SK-N-SH (cell line): Measurements from ENCODE around the gene CHM. TPM values are rescaled to one million over a fixed set of nuclear protein-coding genes. Genes with fewer than 3 reads are reported as not detected.
"Not testable (repeated sequence)": the region's sequence is repeated elsewhere in the genome, so short reads cannot be mapped to it uniquely, and the experiment has no call there.

ENCODE experiments used
- CTCF ChIA-PET: fragments of 300-600, 350-600 bp; formaldehyde crosslinking; extraction: SDS; loops from one replicate; lab custom pipeline; 2021; lab: Yijun Ruan, JAX
- POLR2A ChIA-PET: fragments of 350-600 bp; sonication (Branson Sonifier 250); formaldehyde crosslinking; extraction: SDS; loops from one replicate; lab custom pipeline; 2020; ENCODE audit warnings: antibody characterized with exemption, inconsistent platforms; lab: Yijun Ruan, JAX
- DNase-seq: peaks from one replicate; pipeline ENCODE4 v3.0.0; 2012
- H2AFZ ChIP-seq: fragments of 200-600 bp; sonication (generic); 2 replicates; pipeline ENCODE4 v1.8.1; 2016; ENCODE audit warnings: antibody characterized with exemption, mild to moderate bottlenecking, low read depth
- H3F3A ChIP-seq: fragments of 200-600 bp; sonication (generic); replicated peaks from 2 replicates; pipeline ENCODE3; 2016; ENCODE audit warnings: antibody characterized with exemption, mild to moderate bottlenecking; ENCODE audit not compliant: insufficient read depth
- H3K27ac ChIP-seq, 2 experiments: fragments of 200-500 bp in 1 of 2; fragments of 200-600 bp in 1 of 2; sonication (Bioruptor generic) in 1 of 2; sonication (generic), shearing (Covaris generic) in 1 of 2; 2 replicates each; pipeline versions ENCODE4 v1.5.1 to v1.6.1; 2014 to 2016; ENCODE audit warnings: low read depth in 2 of 2, inconsistent platforms in 1 of 2, low read length in 1 of 2, mild to moderate bottlenecking in 1 of 2, mixed read lengths in 1 of 2
- H3K27me3 ChIP-seq: fragments of 200-600 bp; sonication (generic), shearing (Covaris generic); 2 replicates; pipeline ENCODE4 v1.6.1; 2016; ENCODE audit warnings: mixed run types; ENCODE audit not compliant: insufficient read depth
- H3K36me3 ChIP-seq, 2 experiments: fragments of 200-500 bp in 1 of 2; fragments of 200-600 bp in 1 of 2; sonication (Bioruptor generic) in 1 of 2; sonication (generic) in 1 of 2; replicated peaks in 1 of 2; 2 replicates each; pipeline versions ENCODE3 to v1.5.1; 2014 to 2016; ENCODE audit warnings: low read length in 1 of 2, mild to moderate bottlenecking in 1 of 2; ENCODE audit not compliant: insufficient read depth in 2 of 2, control insufficient read depth in 1 of 2
- H3K4me1 ChIP-seq, 2 experiments: fragments of 200-500 bp in 1 of 2; fragments of 200-600 bp in 1 of 2; sonication (Bioruptor generic) in 1 of 2; sonication (generic), shearing (Covaris generic) in 1 of 2; 2 replicates each; pipeline versions ENCODE4 v1.5.1 to v1.6.1; 2014 to 2016; ENCODE audit warnings: low read depth in 1 of 2, low read length in 1 of 2, mixed run types in 1 of 2; ENCODE audit not compliant: insufficient read depth in 2 of 2, control insufficient read depth in 1 of 2
- H3K4me2 ChIP-seq: fragments of 200-600 bp; sonication (generic), shearing (Covaris generic); 2 replicates; pipeline ENCODE4 v1.6.1; 2017; ENCODE audit warnings: mixed run types
- H3K4me3 ChIP-seq, 2 experiments: fragments of 200-500 bp in 1 of 2; fragments of 200-600 bp in 1 of 2; sonication (Bioruptor generic) in 1 of 2; sonication (generic), shearing (Covaris generic) in 1 of 2; 2 replicates each; pipeline versions ENCODE4 v1.5.1 to v1.8.1; 2014 to 2016; ENCODE audit warnings: low read depth in 2 of 2, inconsistent platforms in 1 of 2, low read length in 1 of 2, mild to moderate bottlenecking in 1 of 2, mixed read lengths in 1 of 2, moderate library complexity in 1 of 2
- H3K79me2 ChIP-seq: fragments of 200-600 bp; sonication (generic); 2 replicates; pipeline ENCODE4 v1.8.1; 2017; ENCODE audit warnings: mild to moderate bottlenecking; ENCODE audit not compliant: insufficient read depth
- H3K9ac ChIP-seq: fragments of 200-600 bp; sonication (generic); 2 replicates; pipeline ENCODE4 v1.6.1; 2017; ENCODE audit warnings: mixed run types
- H3K9me2 ChIP-seq: fragments of 200-600 bp; sonication (generic); 2 replicates; pipeline ENCODE4 v1.6.1; 2017; ENCODE audit warnings: mixed run types
- H3K9me3 ChIP-seq: fragments of 200-600 bp; sonication (generic); 2 replicates; pipeline ENCODE4 v1.6.1; 2017; ENCODE audit warnings: mixed run types, mild to moderate bottlenecking, moderate library complexity
- H4K20me1 ChIP-seq: fragments of 200-600 bp; sonication (generic); 2 replicates; pipeline ENCODE4 v1.6.1; 2017; ENCODE audit warnings: mild to moderate bottlenecking, mixed run types; ENCODE audit not compliant: insufficient read depth
- JUND ChIP-seq: IDR thresholded peaks from 2 replicates; pipeline ENCODE4 v1.4.0; 2012
- NFIC ChIP-seq: IDR thresholded peaks from 2 replicates; pipeline ENCODE4 v1.4.0; 2012; ENCODE audit warnings: borderline replicate concordance
- NRF1 ChIP-seq: IDR thresholded peaks from 2 replicates; pipeline ENCODE4 v1.6.1; 2012; ENCODE audit warnings: low read depth, mild to moderate bottlenecking, low read length
- SIN3A ChIP-seq: IDR thresholded peaks from 2 replicates; pipeline ENCODE4 v1.6.1; 2012; ENCODE audit warnings: low read depth, mild to moderate bottlenecking, low read length, moderate library complexity, borderline replicate concordance
- TAF1 ChIP-seq: IDR thresholded peaks from 2 replicates; pipeline ENCODE4 v1.6.1; 2012; ENCODE audit warnings: low read depth, mild to moderate bottlenecking, low read length, moderate library complexity, borderline replicate concordance
- ZBTB33 ChIP-seq: IDR thresholded peaks from 2 replicates; pipeline ENCODE4 v1.4.0; 2012; ENCODE audit warnings: low read depth, borderline replicate concordance
- WGBS: methylation state at CpG from one replicate; pipeline ENCODE4 v1.1.6; 2017; ENCODE audit warnings: low lambda C conversion rate; 5-methylcytosine and 5-hydroxymethylcytosine counted together
- polyA plus RNA-seq, 3 experiments: library from polyadenylated mRNA; depleted of rRNA; stranded (reverse); fragments of >200 nt; gene quantifications; 2 replicates each; pipeline ENCODE4 v1.2.3, GENCODE V29; 2012

The CHM gene
- polyA plus RNA-seq, 1 of the 3 experiments (the other 2 are of a cell fraction): 12.8 TPM

GRCh38 chrX:85980286-85980685, 67.1 kb downstream of the CHM start:
- no peaks in the 10 kb centered on the region for H3K27me3 ChIP-seq
- 100% methylated on average over 1 of the region's 1 CpG for WGBS
- peaks cover 7% of the 10 kb centered on the region; the same call in 1 of the 2 replicates for H4K20me1 ChIP-seq
- H3K4me1 ChIP-seq: no peaks in the 10 kb centered on the region
- H3K27ac ChIP-seq: no peak overlapping the region
- DNase-seq: no peak
- peaks cover 17% of the 10 kb centered on the region for H3K79me2 ChIP-seq
- no peak overlapping the region for H2AFZ ChIP-seq
- H3K9me3 ChIP-seq: no peaks in the 10 kb centered on the region
- H3K9ac ChIP-seq: no peak overlapping the region
- CTCF ChIA-PET: no interaction called here
- H3F3A ChIP-seq: no peaks in the 10 kb centered on the region
- POLR2A ChIA-PET: no interaction called here
- H3K9me2 ChIP-seq: no peaks in the 10 kb centered on the region
- TF ChIP-seq JUND (no peak), NRF1 (no peak), TAF1 (no peak), SIN3A (no peak)
- no peak overlapping the region for H3K4me2 ChIP-seq
- peaks cover 25 to 32% of the 10 kb centered on the region in 2 experiments for H3K36me3 ChIP-seq
- no peak overlapping the region for H3K4me3 ChIP-seq

DNA sequence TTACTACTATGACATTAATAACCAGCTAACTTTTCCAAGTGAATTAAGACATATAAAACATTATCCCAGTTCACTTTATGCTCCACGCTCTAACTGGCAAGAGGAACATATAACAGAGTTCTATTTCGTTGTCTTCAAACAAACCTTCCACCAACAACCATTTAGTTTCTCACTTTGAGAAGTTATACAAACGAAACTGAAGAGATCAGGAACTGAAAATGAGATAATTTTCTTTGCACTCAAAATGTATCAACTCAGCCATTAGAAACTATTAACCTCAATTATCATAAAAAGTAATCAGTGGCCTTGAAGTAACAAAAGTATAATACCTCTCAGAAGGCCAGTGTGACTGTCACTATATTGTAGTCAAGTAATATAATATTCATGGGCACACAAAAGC, 70.1 kb downstream of the CHM start:
- no peak overlapping the region for H3K4me3 ChIP-seq
- no peaks in the 10 kb centered on the region for H3K4me1 ChIP-seq
- H3K9ac ChIP-seq: no peak overlapping the region
- ChIA-PET CTCF (no interaction called here), POLR2A (no interaction called here)
- WGBS: 95% methylated on average over 3 of the region's 3 CpGs
- H4K20me1 ChIP-seq: no peaks in the 10 kb centered on the region
- peaks cover 1% of the 10 kb centered on the region; the same call in 1 of the 2 replicates for H3K79me2 ChIP-seq
- H2AFZ ChIP-seq: no peak overlapping the region
- no peaks in the 10 kb centered on the region for H3K9me3 ChIP-seq
- DNase-seq: no peak
- no peaks in the 10 kb centered on the region for H3F3A ChIP-seq
- TF ChIP-seq ZBTB33 (no peak), NFIC (no peak)
- H3K36me3 ChIP-seq: peaks cover 31 to 35% of the 10 kb centered on the region in 2 experiments
- H3K9me2 ChIP-seq: no peaks in the 10 kb centered on the region
- no peak overlapping the region for H3K27ac ChIP-seq
- no peak overlapping the region for H3K4me2 ChIP-seq
- no peaks in the 10 kb centered on the region for H3K27me3 ChIP-seq

- H3K27ac ChIP-seq, H3F3A ChIP-seq, CTCF ChIA-PET, H3K79me2 ChIP-seq, POLR2A ChIA-PET, H2AFZ ChIP-seq, H3K9me3 ChIP-seq, H3K4me1 ChIP-seq, H3K4me3 ChIP-seq, DNase-seq, H4K20me1 ChIP-seq, H3K4me2 ChIP-seq, H3K9ac ChIP-seq, H3K9me2 ChIP-seq, H3K27me3 ChIP-seq: not testable (repeated sequence)
- 94% methylated on average over 7 of the region's 33 CpGs for WGBS
- peaks cover 32 to 36% of the 10 kb centered on the region in 2 experiments for H3K36me3 ChIP-seq
Observed at GRCh38 chrX:85972351-85972750, 75.0 kb downstream of the CHM start.
